Measurements from ENCODE around the gene GFOD1.

DNA sequence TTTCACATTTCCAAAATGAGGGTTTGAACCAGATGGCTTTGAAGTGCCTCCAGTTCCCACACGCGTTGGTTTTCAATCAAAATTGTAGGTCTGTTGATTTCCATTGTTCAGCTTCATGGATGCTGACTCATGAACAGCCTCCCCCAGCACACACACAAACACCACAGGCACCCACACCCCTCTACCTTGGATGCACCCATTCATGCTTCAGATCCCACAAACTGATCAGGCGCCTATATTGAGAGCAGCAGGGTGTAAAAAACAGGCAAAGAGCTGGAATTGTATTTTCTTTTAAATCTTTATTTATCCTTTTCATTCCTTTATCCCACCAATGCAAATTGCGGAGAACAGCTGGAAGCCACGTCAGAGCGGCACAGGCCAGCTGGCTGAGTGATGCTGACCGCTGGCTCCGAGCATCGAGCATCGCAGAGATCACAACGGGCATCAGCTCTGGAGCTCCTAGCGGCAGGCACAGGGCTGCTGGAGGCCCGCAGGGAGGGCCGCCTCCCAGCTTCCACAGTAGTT, 129.8 kb downstream of the GFOD1 start:
- TF ChIP-seq, protein P1, sequence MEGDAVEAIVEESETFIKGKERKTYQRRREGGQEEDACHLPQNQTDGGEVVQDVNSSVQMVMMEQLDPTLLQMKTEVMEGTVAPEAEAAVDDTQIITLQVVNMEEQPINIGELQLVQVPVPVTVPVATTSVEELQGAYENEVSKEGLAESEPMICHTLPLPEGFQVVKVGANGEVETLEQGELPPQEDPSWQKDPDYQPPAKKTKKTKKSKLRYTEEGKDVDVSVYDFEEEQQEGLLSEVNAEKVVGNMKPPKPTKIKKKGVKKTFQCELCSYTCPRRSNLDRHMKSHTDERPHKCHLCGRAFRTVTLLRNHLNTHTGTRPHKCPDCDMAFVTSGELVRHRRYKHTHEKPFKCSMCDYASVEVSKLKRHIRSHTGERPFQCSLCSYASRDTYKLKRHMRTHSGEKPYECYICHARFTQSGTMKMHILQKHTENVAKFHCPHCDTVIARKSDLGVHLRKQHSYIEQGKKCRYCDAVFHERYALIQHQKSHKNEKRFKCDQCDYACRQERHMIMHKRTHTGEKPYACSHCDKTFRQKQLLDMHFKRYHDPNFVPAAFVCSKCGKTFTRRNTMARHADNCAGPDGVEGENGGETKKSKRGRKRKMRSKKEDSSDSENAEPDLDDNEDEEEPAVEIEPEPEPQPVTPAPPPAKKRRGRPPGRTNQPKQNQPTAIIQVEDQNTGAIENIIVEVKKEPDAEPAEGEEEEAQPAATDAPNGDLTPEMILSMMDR (conservative IDR thresholded peaks at IDR 0.05; ENCODE audit: low read length), result no peak
- no peak for TF ChIP-seq EZH2phosphoT487 (IDR thresholded peaks at IDR 0.05; ENCODE audit: borderline replicate concordance)
